ENCODE results near the gene NDUFAF2.

- no peak for TF ChIP-seq TAF1 (IDR thresholded peaks at IDR 0.05; ENCODE audit: borderline replicate concordance, low read depth, low read length)
- TF ChIP-seq CBFB (IDR thresholded peaks at IDR 0.05; ENCODE audit: low read depth) = no peak
- TF ChIP-seq POLR2A (IDR thresholded peaks at IDR 0.05; ENCODE audit: low read depth, low read length) = no peak
- TF ChIP-seq SMC3 (IDR thresholded peaks at IDR 0.05; ENCODE audit: borderline replicate concordance, low read length) = no peak
- TF ChIP-seq RAD21 (IDR thresholded peaks at IDR 0.05; ENCODE audit: insufficient read depth, low read depth, low read length) = no peak
- TF ChIP-seq CTCF (IDR thresholded peaks at IDR 0.05 in 2 of 3, conservative IDR thresholded peaks at IDR 0.05 in 1 of 3; ENCODE audit: control insufficient read depth in 2 of 3, extremely low read depth in 1 of 3, insufficient read depth in 1 of 3, low read depth in 3 of 3, low read length in 3 of 3) = no peak
- TF ChIP-seq NFIC (IDR thresholded peaks at IDR 0.05; ENCODE audit: low read depth, low read length) = no peak
- TF ChIP-seq NBN (IDR thresholded peaks at IDR 0.05) = no peak
- TF ChIP-seq CEBPB (IDR thresholded peaks at IDR 0.05; ENCODE audit: borderline replicate concordance in 1 of 2, low read depth in 2 of 2, low read length in 2 of 2) = no peak
- no peak for TF ChIP-seq GABPA (IDR thresholded peaks at IDR 0.05; ENCODE audit: low read depth)
- no peak for TF ChIP-seq BHLHE40 (IDR thresholded peaks at IDR 0.05; ENCODE audit: borderline replicate concordance in 1 of 2, low read depth in 2 of 2, low read length in 1 of 2)
- TF ChIP-seq USF1 (IDR thresholded peaks at IDR 0.05; ENCODE audit: borderline replicate concordance, extremely low read length, insufficient read depth, low read depth, low read length) = no peak
Observed at GRCh38 chr5:61000887-61001286, 55.9 kb downstream of the NDUFAF2 start.
